Muscle of back (tissue), 11 donors: Measurements from ENCODE around the gene MALAT1. TPM values are rescaled to one million over a fixed set of nuclear protein-coding genes. Genes with fewer than 3 reads are reported as not detected.

ENCODE experiments used
- DNase-seq, 3 donors: peaks; one replicate each; pipeline versions ENCODE4 v3.0.0 to v3.0.0-alpha.2; 2013
- polyA plus RNA-seq, 10 donors: library from polyadenylated mRNA; unstranded; fragments of 120-200 nt; gene quantifications; one replicate each; pipeline ENCODE4 v1.2.1, GENCODE V29; 2013; ENCODE audit not compliant: insufficient read length in 10 of 10

MALAT1 gene
- polyA plus RNA-seq, 10 donors, result 85.1 to 316 (median 172) TPM

- no peak for DNase-seq
Observed at GRCh38 chr11:65554057-65554818, 55.4 kb downstream of the MALAT1 start.

GRCh38 chr11:65554842-65555430 is 56.1 kb downstream of the MALAT1 start:
- no peak for DNase-seq

- DNase-seq, result no peak
Observed at GRCh38 chr11:65555693-65556231, 56.9 kb downstream of the MALAT1 start.

Other genes with a start within 250 kb of the MALAT1 start
- 10 to 100 TPM; 28.6 to 45.5 (median 34.7) TPM for gene POLA2, start 237.1 kb upstream of the MALAT1 start, polyA plus RNA-seq
- gene CDC42EP2, start 184.2 kb upstream of the MALAT1 start, polyA plus RNA-seq, result 10 to 100 TPM; 19.7 to 32.2 (median 27.1) TPM
- gene DPF2, start 165.2 kb upstream of the MALAT1 start, polyA plus RNA-seq, result 10 to 100 TPM; 44.0 to 59.0 (median 48.1) TPM
- gene TIGD3, start 144.3 kb upstream of the MALAT1 start, polyA plus RNA-seq, result under 1 TPM in 8 of 10 donors, not detected in 2; 0.10 to 0.22 (median 0.19) TPM
- gene SLC25A45, start 116.4 kb upstream of the MALAT1 start, polyA plus RNA-seq, result 1 to 10 TPM; 5.1 to 9.4 (median 6.2) TPM
- gene FRMD8, start 112.4 kb upstream of the MALAT1 start, polyA plus RNA-seq, result 10 to 100 TPM in 3 of 10 donors, 1 to 10 TPM in 7; 7.4 to 12.7 (median 9.2) TPM
- 100 to 1,000 TPM in 3 of 10 donors, 10 to 100 TPM in 7; 39.4 to 242 (median 61.8) TPM for gene NEAT1, start 76.2 kb upstream of the MALAT1 start, polyA plus RNA-seq
- gene SCYL1, start 26.0 kb downstream of the MALAT1 start, polyA plus RNA-seq, result 10 to 100 TPM; 37.5 to 56.9 (median 41.6) TPM
- 100 to 1,000 TPM; 104 to 189 (median 128) TPM for gene LTBP3, start 59.3 kb downstream of the MALAT1 start, polyA plus RNA-seq
- gene ZNRD2, start 71.4 kb downstream of the MALAT1 start, polyA plus RNA-seq, result 10 to 100 TPM; 51.9 to 71.8 (median 54.4) TPM
- 10 to 100 TPM; 29.3 to 39.1 (median 34.5) TPM for gene FAM89B, start 73.5 kb downstream of the MALAT1 start, polyA plus RNA-seq
- 100 to 1,000 TPM; 140 to 326 (median 260) TPM for gene EHBP1L1, start 77.0 kb downstream of the MALAT1 start, polyA plus RNA-seq
- gene KCNK7, start 96.8 kb downstream of the MALAT1 start, polyA plus RNA-seq, result 1 to 10 TPM in 6 of 10 donors, under 1 TPM in 4; 0.33 to 2.7 (median 1.1) TPM
- 10 to 100 TPM; 21.8 to 34.2 (median 26.6) TPM for gene MAP3K11, start 115.2 kb downstream of the MALAT1 start, polyA plus RNA-seq
- gene PCNX3, start 116.7 kb downstream of the MALAT1 start, polyA plus RNA-seq, result 10 to 100 TPM; 12.6 to 23.6 (median 17.5) TPM
- gene SIPA1, start 139.1 kb downstream of the MALAT1 start, polyA plus RNA-seq, result 10 to 100 TPM; 24.4 to 44.3 (median 36.2) TPM
- gene RELA, start 163.9 kb downstream of the MALAT1 start, polyA plus RNA-seq, result 10 to 100 TPM; 38.3 to 47.3 (median 42.1) TPM
- gene KAT5, start 213.2 kb downstream of the MALAT1 start, polyA plus RNA-seq, result 10 to 100 TPM; 29.1 to 39.6 (median 34.4) TPM
- 10 to 100 TPM; 20.0 to 30.6 (median 25.3) TPM for gene RNASEH2C, start 221.8 kb downstream of the MALAT1 start, polyA plus RNA-seq